ENCODE measurements around the gene IFI27.

Gene IFI27

GRCh38 chr14:94158239-94158883 lies 47.8 kb downstream of the IFI27 start:
- TF ChIP-seq POLR2A (IDR thresholded peaks at IDR 0.05; ENCODE audit: low read depth, low read length) (no peak), SPI1 (IDR thresholded peaks at IDR 0.05; ENCODE audit: low read depth, low read length) (no peak), POLR2AphosphoS5 (IDR thresholded peaks at IDR 0.05; ENCODE audit: low read depth, low read length) (no peak), TAF1 (IDR thresholded peaks at IDR 0.05; ENCODE audit: low read depth, low read length) (no peak), PAX5 (IDR thresholded peaks at IDR 0.05; ENCODE audit: insufficient read depth, low read length, severe bottlenecking) (no peak), POU2F2 (IDR thresholded peaks at IDR 0.05; ENCODE audit: low read depth, low read length) (no peak)
- FAIRE-seq = no peak
- DNase-seq (ENCODE audit: insufficient read length, low spot score) = no peak

GRCh38 chr14:94161058-94161457 lies 50.5 kb downstream of the IFI27 start:
- DNase-seq (ENCODE audit: insufficient read length, low spot score) = no peak
- FAIRE-seq = no peak
- no peak for TF ChIP-seq PAX5 (IDR thresholded peaks at IDR 0.05; ENCODE audit: insufficient read depth, low read length, severe bottlenecking)
- TF ChIP-seq POLR2A (IDR thresholded peaks at IDR 0.05; ENCODE audit: low read depth, low read length) = no peak
- no peak for TF ChIP-seq TAF1 (IDR thresholded peaks at IDR 0.05; ENCODE audit: low read depth, low read length)
- TF ChIP-seq SPI1 (IDR thresholded peaks at IDR 0.05; ENCODE audit: low read depth, low read length) = no peak
- TF ChIP-seq POLR2AphosphoS5 (IDR thresholded peaks at IDR 0.05; ENCODE audit: low read depth, low read length) = no peak
- TF ChIP-seq POU2F2 (IDR thresholded peaks at IDR 0.05; ENCODE audit: low read depth, low read length) = no peak

GRCh38 chr14:94161981-94162380 lies 51.4 kb downstream of the IFI27 start:
- TF ChIP-seq POU2F2 (IDR thresholded peaks at IDR 0.05; ENCODE audit: low read depth, low read length) (no peak), PAX5 (IDR thresholded peaks at IDR 0.05; ENCODE audit: insufficient read depth, low read length, severe bottlenecking) (no peak), SPI1 (IDR thresholded peaks at IDR 0.05; ENCODE audit: low read depth, low read length) (no peak), TAF1 (IDR thresholded peaks at IDR 0.05; ENCODE audit: low read depth, low read length) (no peak), POLR2A (IDR thresholded peaks at IDR 0.05; ENCODE audit: low read depth, low read length) (no peak), POLR2AphosphoS5 (IDR thresholded peaks at IDR 0.05; ENCODE audit: low read depth, low read length) (no peak)
- FAIRE-seq = peak; percentile 9
- no peak for DNase-seq (ENCODE audit: insufficient read length, low spot score)

- TF ChIP-seq POLR2AphosphoS5 (IDR thresholded peaks at IDR 0.05; ENCODE audit: low read depth, low read length) (no peak), POLR2A (IDR thresholded peaks at IDR 0.05; ENCODE audit: low read depth, low read length) (no peak)
- FAIRE-seq (no peak), DNase-seq (ENCODE audit: insufficient read length, low spot score) (no peak)
These were observed 51.9 kb downstream of the IFI27 start for GRCh38 chr14:94162466-94162865.

- TF ChIP-seq POLR2A (IDR thresholded peaks at IDR 0.05; ENCODE audit: low read depth, low read length) (no peak), TAF1 (IDR thresholded peaks at IDR 0.05; ENCODE audit: low read depth, low read length) (no peak), SPI1 (IDR thresholded peaks at IDR 0.05; ENCODE audit: low read depth, low read length) (no peak), POLR2AphosphoS5 (IDR thresholded peaks at IDR 0.05; ENCODE audit: low read depth, low read length) (no peak), PAX5 (IDR thresholded peaks at IDR 0.05; ENCODE audit: insufficient read depth, low read length, severe bottlenecking) (no peak), POU2F2 (IDR thresholded peaks at IDR 0.05; ENCODE audit: low read depth, low read length) (no peak)
These were observed 53.3 kb downstream of the IFI27 start for GRCh38 chr14:94163796-94164195.

GRCh38 chr14:94164685-94165431 lies 54.3 kb downstream of the IFI27 start:
- FAIRE-seq (no peak), DNase-seq (ENCODE audit: insufficient read length, low spot score) (no peak)
- no peak for TF ChIP-seq POU2F2 (IDR thresholded peaks at IDR 0.05; ENCODE audit: low read depth, low read length)
- TF ChIP-seq SPI1 (IDR thresholded peaks at IDR 0.05; ENCODE audit: low read depth, low read length) = no peak
- TF ChIP-seq TAF1 (IDR thresholded peaks at IDR 0.05; ENCODE audit: low read depth, low read length) = no peak
- no peak for TF ChIP-seq POLR2AphosphoS5 (IDR thresholded peaks at IDR 0.05; ENCODE audit: low read depth, low read length)
- TF ChIP-seq PAX5 (IDR thresholded peaks at IDR 0.05; ENCODE audit: insufficient read depth, low read length, severe bottlenecking) = no peak
- TF ChIP-seq POLR2A (IDR thresholded peaks at IDR 0.05; ENCODE audit: low read depth, low read length) = no peak

More at GRCh38 chr14:94163796-94164195, 53.3 kb downstream of the IFI27 start:
- DNase-seq (ENCODE audit: insufficient read length, low spot score) = no peak
- FAIRE-seq = no peak

GRCh38 chr14:94165744-94166143 lies 55.2 kb downstream of the IFI27 start:
- DNase-seq (ENCODE audit: insufficient read length, low spot score) (no peak), FAIRE-seq (no peak)
- TF ChIP-seq PAX5 (IDR thresholded peaks at IDR 0.05; ENCODE audit: insufficient read depth, low read length, severe bottlenecking) (no peak), POU2F2 (IDR thresholded peaks at IDR 0.05; ENCODE audit: low read depth, low read length) (no peak)
